Left cardiac atrium (tissue), 4 donors: ENCODE measurements around the gene LRP10. TPM values are rescaled to one million over a fixed set of nuclear protein-coding genes. Genes with fewer than 3 reads are reported as not detected.
"Not testable (repeated sequence)": the region's sequence is repeated elsewhere in the genome, so short reads cannot be mapped to it uniquely, and the experiment has no call there.

Experiments
- ATAC-seq, 2 donors: fragments of 200-7000 bp; cut with Tn5 transposase; one replicate each; pipeline ENCODE4 v1.9.1; 2020; ENCODE audit warnings: mild to moderate bottlenecking in 2 of 2, moderate library complexity in 2 of 2
- DNase-seq: peaks from one replicate; pipeline ENCODE4 v3.0.0-alpha.2; 2020
- intact Hi-C, 2 donors: fragments of 100-400 bp; cut with DNase I; formaldehyde crosslinking; loops; one replicate each; pipeline versions ENCODE4 v1.14.1 to v1.15.1; 2022 to 2023
- long read RNA-seq: library from polyadenylated mRNA; unstranded; transcript quantifications from one replicate; pipeline ENCODE4 v2.0.0, GENCODE V29; 2021
- total RNA-seq, 2 donors: library from RNA; stranded (reverse); fragmentation: NEBNext Ultra II Directional; extraction: Animal tissue kit (Norgen Biotek cat#: 25700); gene quantifications; one replicate each; pipeline ENCODE4 v1.2.1, GENCODE V29; 2021
- donor health status: DM: no; HTN: yes; CAD: no.
- donor health status: DM: no; HTN: yes; CAD: no; lungs with severe emphysema.
- donor health status: DM: yes; HTN: yes; CAD: no.
- donor health status: Dilated cardiomyopathy.

The LRP10 gene, protein sequence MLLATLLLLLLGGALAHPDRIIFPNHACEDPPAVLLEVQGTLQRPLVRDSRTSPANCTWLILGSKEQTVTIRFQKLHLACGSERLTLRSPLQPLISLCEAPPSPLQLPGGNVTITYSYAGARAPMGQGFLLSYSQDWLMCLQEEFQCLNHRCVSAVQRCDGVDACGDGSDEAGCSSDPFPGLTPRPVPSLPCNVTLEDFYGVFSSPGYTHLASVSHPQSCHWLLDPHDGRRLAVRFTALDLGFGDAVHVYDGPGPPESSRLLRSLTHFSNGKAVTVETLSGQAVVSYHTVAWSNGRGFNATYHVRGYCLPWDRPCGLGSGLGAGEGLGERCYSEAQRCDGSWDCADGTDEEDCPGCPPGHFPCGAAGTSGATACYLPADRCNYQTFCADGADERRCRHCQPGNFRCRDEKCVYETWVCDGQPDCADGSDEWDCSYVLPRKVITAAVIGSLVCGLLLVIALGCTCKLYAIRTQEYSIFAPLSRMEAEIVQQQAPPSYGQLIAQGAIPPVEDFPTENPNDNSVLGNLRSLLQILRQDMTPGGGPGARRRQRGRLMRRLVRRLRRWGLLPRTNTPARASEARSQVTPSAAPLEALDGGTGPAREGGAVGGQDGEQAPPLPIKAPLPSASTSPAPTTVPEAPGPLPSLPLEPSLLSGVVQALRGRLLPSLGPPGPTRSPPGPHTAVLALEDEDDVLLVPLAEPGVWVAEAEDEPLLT
- total RNA-seq: 10 to 100 TPM; 63.5 to 73.1 TPM
- long read RNA-seq, full-length matches to known transcripts: 22 of 59 reads
- long read RNA-seq, partial matches to known transcripts: 23 of 59 reads
- long read RNA-seq, other reads (novel, unspliced or antisense): 14 of 59 reads

DNA sequence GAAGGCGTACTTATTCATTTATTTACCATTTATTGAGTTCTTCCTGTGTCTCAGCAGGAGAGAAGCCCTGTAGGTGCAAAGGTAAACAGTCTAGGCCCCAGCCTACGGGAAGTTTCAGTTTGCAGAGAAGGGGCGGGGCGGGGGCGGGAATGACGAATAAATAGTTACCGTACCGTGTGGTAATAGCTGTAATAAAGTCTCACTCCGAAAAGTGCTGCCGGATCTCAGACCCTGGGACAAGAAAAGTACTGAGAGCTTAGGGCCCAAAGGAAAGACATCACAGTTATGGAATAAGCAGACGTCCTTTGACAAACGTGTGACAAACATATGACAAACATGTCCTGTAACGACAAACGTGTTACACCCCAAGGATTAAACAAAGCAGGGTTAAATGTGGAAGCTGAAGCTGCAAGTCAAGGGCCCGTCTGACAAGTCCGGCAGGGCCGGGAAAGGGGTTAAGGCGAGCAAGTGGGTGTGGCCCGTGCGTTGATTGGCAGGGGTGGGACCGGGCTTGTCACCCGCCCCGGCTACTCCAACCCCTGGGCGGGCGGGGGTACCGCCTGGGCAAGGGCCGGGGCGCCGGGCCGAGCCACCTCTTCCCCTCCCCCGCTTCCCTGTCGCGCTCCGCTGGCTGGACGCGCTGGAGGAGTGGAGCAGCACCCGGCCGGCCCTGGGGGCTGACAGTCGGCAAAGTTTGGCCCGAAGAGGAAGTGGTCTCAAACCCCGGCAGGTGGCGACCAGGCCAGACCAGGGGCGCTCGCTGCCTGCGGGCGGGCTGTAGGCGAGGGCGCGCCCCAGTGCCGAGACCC, at the start of gene LRP10:
TSS of gene LRP10 (plus strand) at position 517 of the 809 bp plus-strand sequence. CDS start 564 bp downstream, outside the sequence.
- ATAC-seq (peak; percentile 96 to 97), DNase-seq (peak; percentile 92)
- intact Hi-C loops: no loop called here

GRCh38 chr14:22822016-22822570, 49.4 kb upstream of the LRP10 start:
- ATAC-seq: no peak
- no peak for DNase-seq
- intact Hi-C loops: loop anchor here (1.0 to 5.0 kb wide), 2 partner anchors 31 to 35 kb away; no protein-coding TSS in a partner anchor

GRCh38 chr14:22822571-22823098, 48.9 kb upstream of the LRP10 start:
- intact Hi-C loops: loop anchor here (1.0 to 5.0 kb wide), 2 partner anchors 31 to 35 kb away; no protein-coding TSS in a partner anchor
- ATAC-seq (peak; percentile 83 to 88), DNase-seq (peak; percentile 83)

DNA sequence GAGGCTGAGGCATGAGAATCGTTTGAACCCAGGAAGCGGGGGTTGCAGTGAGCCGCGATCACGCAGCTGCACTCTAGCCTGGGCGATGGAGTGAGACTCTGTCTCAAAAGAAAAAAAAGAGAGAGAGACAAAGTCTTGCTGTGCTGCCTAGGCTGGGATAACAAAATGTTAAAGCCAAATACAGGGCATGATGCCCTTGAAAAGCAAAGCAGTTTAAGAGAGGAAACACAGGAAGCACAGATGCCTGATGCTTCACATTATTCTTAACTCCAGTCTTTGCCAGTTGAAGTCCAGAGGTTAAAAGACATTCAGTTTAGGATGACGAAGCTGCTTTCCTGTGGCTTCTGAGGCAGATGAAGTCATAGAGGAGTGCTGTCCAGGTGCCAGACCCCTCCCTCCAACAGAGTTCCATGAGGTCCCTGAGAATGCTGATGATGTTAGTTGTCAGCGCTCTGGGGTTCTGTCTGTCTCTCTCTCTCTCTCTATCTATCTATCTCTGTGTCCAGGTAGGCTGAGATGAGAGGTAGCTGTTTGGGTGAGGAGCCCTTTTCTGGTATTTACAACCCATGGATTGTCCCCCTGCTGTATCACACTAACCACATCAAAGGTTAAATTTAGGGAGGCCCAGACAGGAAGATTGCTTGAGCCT, 46.7 kb upstream of the LRP10 start:
- no peak for DNase-seq
- ATAC-seq: peak in 1 of 2 donors; percentile 39
- intact Hi-C loops: loop anchor here in 1 of 2 donors (5.0 kb wide), 1 partner anchor 32 kb away; no protein-coding TSS in a partner anchor

DNA sequence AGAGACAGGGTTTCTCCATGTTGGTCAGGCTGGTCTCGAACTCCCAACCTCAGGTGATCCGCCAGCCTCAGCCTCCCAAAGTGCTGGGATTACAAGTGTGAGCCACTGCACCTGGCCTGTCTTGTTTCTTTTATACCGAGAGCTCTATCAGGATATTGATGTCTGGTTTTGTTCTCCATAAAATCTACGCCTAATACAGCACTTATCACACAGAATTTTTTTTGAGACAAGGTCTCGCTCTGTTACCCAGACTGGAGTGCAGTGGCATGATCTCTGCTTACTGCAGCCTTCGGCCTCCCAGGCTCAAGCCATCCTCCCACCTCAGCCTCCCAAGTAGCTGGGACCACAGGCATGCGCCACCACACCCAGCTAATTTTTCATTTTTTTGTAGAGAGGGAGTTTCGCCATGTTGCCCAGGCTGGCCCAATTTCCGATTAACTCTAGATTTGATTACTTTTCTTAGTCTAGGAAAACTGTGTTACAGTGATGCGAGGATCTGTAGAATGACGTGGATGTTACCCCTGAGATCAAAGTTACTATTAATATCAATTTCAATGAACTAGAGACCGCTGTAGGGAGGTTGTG, 42.4 kb upstream of the LRP10 start:
- DNase-seq, intact Hi-C loops, ATAC-seq: not testable (repeated sequence)

- peak; percentile 95 to 98 for ATAC-seq
- intact Hi-C loops: no loop called here
- DNase-seq: peak; percentile 92
Observed at GRCh38 chr14:22829661-22830442, 41.7 kb upstream of the LRP10 start, which contains the start of gene MRPL52. MRPL52 (plus strand) TSS chr14:22829887; CDS start chr14:22829913, 26 bp downstream.

DNA sequence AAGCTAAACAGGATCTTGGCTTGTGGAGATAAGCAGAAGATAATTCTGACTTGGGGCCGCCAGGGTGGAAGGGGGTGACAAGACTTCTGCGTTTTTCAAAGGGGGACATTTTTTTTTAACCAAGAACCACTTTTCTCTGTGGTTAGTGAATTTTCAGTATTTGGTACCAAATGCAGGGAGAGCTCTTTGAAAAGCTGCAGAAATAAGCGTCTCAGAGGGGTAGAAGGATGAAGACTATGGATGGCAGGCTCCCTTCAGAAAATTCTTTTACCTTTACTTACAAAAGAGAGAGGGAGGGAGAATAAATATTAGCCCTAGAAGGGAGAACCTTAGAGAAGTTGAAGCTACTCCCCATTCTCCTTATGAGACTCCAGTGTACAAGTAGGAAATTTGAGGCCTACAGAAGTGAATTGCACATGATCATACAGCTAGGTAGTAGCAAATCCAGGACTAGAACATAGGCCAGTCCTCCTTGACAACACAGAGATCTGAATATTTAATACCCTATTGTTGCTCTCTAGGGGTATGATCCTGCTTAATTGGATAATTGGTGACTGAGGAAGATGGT, 41.0 kb upstream of the LRP10 start:
- intact Hi-C loops: no loop called here
- DNase-seq: no peak
- ATAC-seq: no peak

- DNase-seq (no peak), ATAC-seq (no peak)
- intact Hi-C loops: no loop called here
Observed at GRCh38 chr14:22835505-22835904, 36.0 kb upstream of the LRP10 start.

DNA sequence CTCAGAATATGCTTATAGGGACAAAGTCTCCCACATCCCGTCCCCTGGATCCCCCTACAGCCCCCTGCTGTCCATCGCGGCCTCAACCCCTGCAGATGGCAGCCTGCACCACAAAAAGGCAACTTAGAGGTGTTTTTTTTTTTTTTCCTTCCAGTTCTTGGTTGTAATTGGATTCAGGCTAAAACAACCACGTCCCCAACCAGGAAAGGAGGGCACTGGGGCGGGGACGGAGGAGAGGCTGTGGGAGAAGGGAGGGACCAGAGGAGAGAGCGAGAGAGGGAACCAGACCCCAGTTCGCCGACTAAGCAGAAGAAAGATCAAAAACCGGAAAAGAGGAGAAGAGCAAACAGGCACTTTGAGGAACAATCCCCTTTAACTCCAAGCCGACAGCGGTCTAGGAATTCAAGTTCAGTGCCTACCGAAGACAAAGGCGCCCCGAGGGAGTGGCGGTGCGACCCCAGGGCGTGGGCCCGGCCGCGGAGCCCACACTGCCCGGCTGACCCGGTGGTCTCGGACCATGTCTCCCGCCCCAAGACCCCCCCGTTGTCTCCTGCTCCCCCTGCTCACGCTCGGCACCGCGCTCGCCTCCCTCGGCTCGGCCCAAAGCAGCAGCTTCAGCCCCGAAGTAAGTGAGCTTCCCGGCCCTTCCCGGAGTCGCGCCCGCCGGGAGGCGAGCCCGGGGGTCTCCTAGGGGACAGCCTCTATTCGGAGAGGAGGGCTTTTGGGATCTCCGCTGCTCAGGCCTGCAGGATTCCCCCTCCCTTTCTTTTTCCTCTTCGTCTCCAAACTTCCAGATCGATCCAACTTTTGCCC, 35.0 kb upstream of the LRP10 start, which contains the start of gene MMP14:
TSS of gene MMP14 (plus strand) at position 285 of the 813 bp plus-strand sequence. CDS start at position 518, 233 bp downstream.
- peak; percentile 79 for DNase-seq
- intact Hi-C loops: no loop called here
- peak; percentile 84 to 85 for ATAC-seq

GRCh38 chr14:22837114-22837749, 34.3 kb upstream of the LRP10 start:
- intact Hi-C loops: no loop called here
- ATAC-seq: peak; percentile 80 to 82
- peak; percentile 71 for DNase-seq

GRCh38 chr14:22837750-22838538, 33.6 kb upstream of the LRP10 start:
- ATAC-seq (peak; percentile 46 to 51), DNase-seq (peak; percentile 66)
- intact Hi-C loops: no loop called here

DNA sequence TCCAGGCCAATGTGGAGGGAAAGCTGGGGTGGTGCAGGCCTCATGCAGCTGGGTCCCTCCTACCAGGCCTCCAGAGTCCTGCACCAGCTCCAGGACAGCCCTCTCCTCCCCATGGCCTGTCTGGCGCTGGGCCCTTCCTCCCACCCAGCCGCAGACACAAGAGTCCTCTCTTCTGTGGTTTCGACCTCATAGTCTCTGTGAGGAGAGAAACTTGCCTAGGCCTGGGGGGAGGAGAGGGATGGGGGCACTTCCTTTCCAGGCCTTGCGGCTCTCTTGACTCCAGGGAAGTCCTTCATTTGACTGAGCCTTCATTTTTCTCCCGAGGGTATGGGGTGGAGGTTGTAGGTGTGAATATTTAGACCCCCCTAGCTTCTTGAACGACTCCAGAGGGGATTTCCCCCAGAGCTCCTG, 32.9 kb upstream of the LRP10 start:
- DNase-seq (no peak), ATAC-seq (peak; percentile 10 to 30)
- intact Hi-C loops: no loop called here

DNA sequence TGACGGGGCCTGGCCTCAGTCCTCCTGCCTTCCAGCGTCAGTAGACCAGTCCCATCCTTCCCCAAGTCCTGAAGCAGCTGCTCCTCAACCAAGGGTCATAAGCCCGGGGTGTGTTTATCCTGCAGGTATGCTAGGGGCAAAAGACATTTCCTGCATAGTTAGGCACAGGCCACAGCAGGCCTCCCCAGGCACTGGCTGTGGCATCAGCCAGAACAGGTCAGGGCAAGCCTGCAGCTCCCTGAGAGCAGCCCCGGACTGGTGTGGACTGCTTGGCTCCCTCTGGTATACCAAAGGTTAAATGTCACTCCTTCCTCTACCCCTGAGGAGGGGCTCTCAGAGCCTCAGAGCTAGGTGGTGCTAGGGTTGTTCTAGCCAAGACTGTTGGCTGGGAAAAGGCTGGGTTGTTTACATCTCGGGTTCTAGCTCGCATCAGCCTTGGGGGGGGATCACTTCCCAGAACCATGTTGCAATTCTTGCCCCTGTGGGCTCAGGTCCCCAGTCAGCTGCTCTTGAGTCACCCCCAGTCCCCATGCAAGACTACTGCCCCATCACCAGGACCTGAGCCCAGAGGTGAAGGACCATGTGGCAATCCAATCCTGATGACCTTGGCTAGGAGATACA, 32.3 kb upstream of the LRP10 start:
- ATAC-seq (no peak), DNase-seq (no peak)

GRCh38 chr14:22841311-22841710, 30.2 kb upstream of the LRP10 start:
- ATAC-seq (no peak), DNase-seq (no peak)
- intact Hi-C loops: no loop called here

More for the DNA sequence above, 32.3 kb upstream of the LRP10 start:
- intact Hi-C loops: no loop called here
